Measurements from ENCODE around the gene MYMK. TPM values are rescaled to one million over a fixed set of nuclear protein-coding genes. Genes with fewer than 3 reads are reported as not detected.

The MYMK gene
- total RNA-seq, 1 experiment from 2014 or later = not detected

DNA sequence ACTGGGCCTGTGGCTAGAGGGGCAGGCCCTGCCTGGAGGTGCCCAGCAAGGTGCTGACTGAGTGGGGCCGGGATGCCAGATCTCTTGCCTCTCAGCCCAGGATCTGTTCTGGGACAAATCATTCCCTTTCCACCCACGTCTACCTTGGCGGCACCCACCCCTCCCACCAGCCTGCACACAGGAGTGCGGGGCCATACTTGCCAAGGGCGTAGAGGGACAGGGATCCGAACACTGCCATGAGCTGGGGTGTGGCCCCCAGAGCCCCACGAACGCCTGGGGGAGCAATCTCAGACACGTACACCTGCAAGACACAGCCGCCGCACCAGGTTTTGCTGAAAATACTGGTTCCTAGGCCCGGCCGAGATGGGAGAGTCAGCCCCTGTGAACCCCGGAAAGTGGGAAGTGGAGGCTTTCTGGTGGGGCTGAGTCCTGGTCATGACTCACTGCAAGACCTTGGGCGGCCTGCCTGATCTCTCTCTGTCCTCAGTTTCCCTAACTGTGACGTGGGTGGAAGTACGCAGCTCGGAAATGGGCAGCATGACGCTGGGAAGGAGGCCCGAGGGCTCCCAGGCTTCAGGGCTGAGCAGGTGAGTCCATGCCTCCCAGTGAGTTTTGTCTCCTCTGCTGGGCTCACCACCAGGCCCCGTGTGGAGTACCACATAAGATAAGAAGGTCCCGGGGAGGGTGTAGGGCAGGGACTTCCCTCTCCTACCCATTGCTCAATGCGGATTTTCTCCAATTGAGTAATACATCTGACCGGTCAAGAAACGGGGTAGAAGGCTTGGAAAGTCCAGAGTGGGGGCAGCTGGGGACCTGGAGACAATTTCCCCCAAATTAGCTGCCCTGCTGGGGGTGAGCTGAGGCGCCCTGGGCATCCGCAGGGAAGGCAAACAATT, 48.5 kb downstream of the MYMK start:
- intact Hi-C loops (cut with micrococcal nuclease; ENCODE audit: unreplicated experiment) = no loop called here

DNA sequence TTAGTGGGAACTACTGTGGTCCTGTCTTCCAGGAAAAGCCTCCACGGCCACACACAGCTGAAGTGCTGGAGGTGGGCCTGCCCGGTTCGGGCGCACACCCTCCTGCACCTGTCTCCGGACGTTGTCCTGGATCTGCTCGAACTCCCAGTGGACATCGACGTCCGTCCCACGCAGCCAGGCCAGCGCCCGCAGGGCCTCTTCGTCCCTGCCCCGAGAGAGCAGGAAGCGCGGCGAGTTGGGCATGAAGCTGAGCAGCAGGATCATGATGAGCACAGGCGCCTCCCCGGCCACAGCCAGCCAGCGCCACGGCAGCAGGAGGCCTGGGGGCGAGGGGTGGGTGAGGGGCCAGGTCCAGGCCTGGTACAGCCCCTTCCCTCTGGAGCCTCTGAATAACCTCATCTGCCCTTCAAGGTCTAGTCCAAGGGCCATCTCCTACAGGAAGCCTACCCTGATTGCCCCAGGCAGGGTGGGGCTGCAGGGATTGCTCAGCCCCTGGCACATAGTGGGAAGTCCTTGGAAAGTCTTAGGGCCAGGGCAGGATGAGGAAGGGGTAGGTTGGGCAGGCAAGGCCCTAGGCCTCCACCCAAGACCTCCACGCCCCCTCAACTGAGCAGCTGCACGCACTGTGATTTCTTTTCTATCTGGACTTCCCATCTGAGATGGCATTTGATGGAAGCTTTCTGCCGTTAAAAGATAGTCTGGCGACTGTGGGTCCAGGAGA, 49.3 kb downstream of the MYMK start:
- Mint-ChIP-seq H3K4me3 (ENCODE audit: low read depth, unreplicated experiment) (no peak overlapping the region), H3K36me3 (ENCODE audit: insufficient read depth, unreplicated experiment) (peaks cover 30% of the 10 kb centered on the region), H3K9me3 (ENCODE audit: low read depth, unreplicated experiment) (no peaks in the 10 kb centered on the region), H3K27me3 (ENCODE audit: unreplicated experiment) (no peaks in the 10 kb centered on the region), H3K27ac (ENCODE audit: unreplicated experiment) (no peak overlapping the region), H3K4me1 (ENCODE audit: low read depth, unreplicated experiment) (no peaks in the 10 kb centered on the region)
- CTCF ChIA-PET = no interaction called here
- intact Hi-C loops (cut with micrococcal nuclease; ENCODE audit: unreplicated experiment) = no loop called here
- BruUV-seq (replicated peaks) = no TSS peak
- no peak for DNase-seq
- TF ChIP-seq, protein P1, sequence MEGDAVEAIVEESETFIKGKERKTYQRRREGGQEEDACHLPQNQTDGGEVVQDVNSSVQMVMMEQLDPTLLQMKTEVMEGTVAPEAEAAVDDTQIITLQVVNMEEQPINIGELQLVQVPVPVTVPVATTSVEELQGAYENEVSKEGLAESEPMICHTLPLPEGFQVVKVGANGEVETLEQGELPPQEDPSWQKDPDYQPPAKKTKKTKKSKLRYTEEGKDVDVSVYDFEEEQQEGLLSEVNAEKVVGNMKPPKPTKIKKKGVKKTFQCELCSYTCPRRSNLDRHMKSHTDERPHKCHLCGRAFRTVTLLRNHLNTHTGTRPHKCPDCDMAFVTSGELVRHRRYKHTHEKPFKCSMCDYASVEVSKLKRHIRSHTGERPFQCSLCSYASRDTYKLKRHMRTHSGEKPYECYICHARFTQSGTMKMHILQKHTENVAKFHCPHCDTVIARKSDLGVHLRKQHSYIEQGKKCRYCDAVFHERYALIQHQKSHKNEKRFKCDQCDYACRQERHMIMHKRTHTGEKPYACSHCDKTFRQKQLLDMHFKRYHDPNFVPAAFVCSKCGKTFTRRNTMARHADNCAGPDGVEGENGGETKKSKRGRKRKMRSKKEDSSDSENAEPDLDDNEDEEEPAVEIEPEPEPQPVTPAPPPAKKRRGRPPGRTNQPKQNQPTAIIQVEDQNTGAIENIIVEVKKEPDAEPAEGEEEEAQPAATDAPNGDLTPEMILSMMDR (IDR thresholded peaks at IDR 0.05; ENCODE audit: unreplicated experiment) = no peak

More for the DNA sequence above, 48.5 kb downstream of the MYMK start:
- Mint-ChIP-seq H3K27ac (ENCODE audit: unreplicated experiment) (no peak overlapping the region), H3K4me3 (ENCODE audit: low read depth, unreplicated experiment) (no peak overlapping the region), H3K4me1 (ENCODE audit: low read depth, unreplicated experiment) (no peaks in the 10 kb centered on the region), H3K27me3 (ENCODE audit: unreplicated experiment) (no peaks in the 10 kb centered on the region), H3K9me3 (ENCODE audit: low read depth, unreplicated experiment) (no peaks in the 10 kb centered on the region), H3K36me3 (ENCODE audit: insufficient read depth, unreplicated experiment) (peaks cover 25% of the 10 kb centered on the region)
- CTCF ChIA-PET = no interaction called here
- TF ChIP-seq, protein P1 (IDR thresholded peaks at IDR 0.05; ENCODE audit: unreplicated experiment) = no peak
- BruUV-seq (replicated peaks) = no TSS peak
- DNase-seq = no peak

DNA sequence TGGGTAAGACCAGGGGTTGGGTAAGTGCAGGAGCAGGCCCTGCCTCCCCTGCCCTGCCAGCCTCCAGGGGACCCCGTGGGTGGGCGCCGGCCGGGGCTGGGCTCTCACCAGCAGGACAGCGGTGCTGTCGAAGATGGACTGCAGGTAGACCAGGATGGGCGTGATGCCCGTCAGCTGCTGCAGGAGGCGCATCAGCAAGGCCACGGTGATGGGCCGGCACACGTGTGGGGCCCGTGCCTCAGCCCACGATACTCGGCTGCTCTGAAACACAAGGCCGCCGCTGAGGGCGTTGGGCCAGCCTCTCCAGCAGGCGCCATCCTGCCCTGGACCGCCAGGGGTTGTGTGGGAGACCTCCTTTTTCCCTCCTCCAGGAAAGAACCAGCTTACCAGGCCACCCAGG, 49.9 kb downstream of the MYMK start:
- peaks cover 36% of the 10 kb centered on the region for H3K36me3 Mint-ChIP-seq (ENCODE audit: insufficient read depth, unreplicated experiment)
- CTCF ChIA-PET = no interaction called here
- H3K27ac Mint-ChIP-seq (ENCODE audit: unreplicated experiment) = no peak overlapping the region
- no peaks in the 10 kb centered on the region for H3K9me3 Mint-ChIP-seq (ENCODE audit: low read depth, unreplicated experiment)
- TF ChIP-seq, protein P1 (IDR thresholded peaks at IDR 0.05; ENCODE audit: unreplicated experiment) = no peak
- DNase-seq = no peak
- no TSS peak for BruUV-seq (replicated peaks)
- H3K4me1 Mint-ChIP-seq (ENCODE audit: low read depth, unreplicated experiment) = no peaks in the 10 kb centered on the region
- intact Hi-C loops (cut with micrococcal nuclease; ENCODE audit: unreplicated experiment) = no loop called here
- H3K4me3 Mint-ChIP-seq (ENCODE audit: low read depth, unreplicated experiment) = no peak overlapping the region
- no peaks in the 10 kb centered on the region for H3K27me3 Mint-ChIP-seq (ENCODE audit: unreplicated experiment)

DNA sequence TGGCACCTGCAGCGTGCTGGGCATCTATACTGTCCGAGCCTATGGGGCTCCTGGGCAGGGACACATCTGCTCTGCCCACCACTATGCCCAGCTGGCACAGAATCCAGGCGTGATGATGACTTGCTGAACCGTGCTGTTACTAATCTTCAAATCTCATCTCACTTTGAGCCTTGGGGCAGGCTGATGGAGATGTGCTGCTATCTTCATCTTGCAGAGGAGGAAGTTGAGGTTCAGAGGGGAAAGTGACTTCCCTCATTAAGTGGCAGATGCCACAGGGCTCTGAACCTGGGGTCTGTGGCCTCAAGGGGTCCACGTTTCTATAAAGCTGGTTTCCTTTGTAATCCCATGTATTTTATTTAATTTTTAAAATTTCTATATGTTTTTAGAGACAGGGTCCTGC, 50.5 kb downstream of the MYMK start:
- no peak overlapping the region for H3K27ac Mint-ChIP-seq (ENCODE audit: unreplicated experiment)
- H3K4me3 Mint-ChIP-seq (ENCODE audit: low read depth, unreplicated experiment) = no peak overlapping the region
- TF ChIP-seq, protein P1 (IDR thresholded peaks at IDR 0.05; ENCODE audit: unreplicated experiment) = no peak
- intact Hi-C loops (cut with micrococcal nuclease; ENCODE audit: unreplicated experiment) = no loop called here
- H3K9me3 Mint-ChIP-seq (ENCODE audit: low read depth, unreplicated experiment) = no peaks in the 10 kb centered on the region
- peaks cover 43% of the 10 kb centered on the region for H3K36me3 Mint-ChIP-seq (ENCODE audit: insufficient read depth, unreplicated experiment)
- DNase-seq = no peak
- BruUV-seq (replicated peaks) = no TSS peak
- H3K4me1 Mint-ChIP-seq (ENCODE audit: low read depth, unreplicated experiment) = no peaks in the 10 kb centered on the region
- no peaks in the 10 kb centered on the region for H3K27me3 Mint-ChIP-seq (ENCODE audit: unreplicated experiment)
- CTCF ChIA-PET = no interaction called here

All from Calu3 (cell line).